GM18868 (cell line): ENCODE measurements around the gene TMCC1.
"Not testable (repeated sequence)": the region's sequence is repeated elsewhere in the genome, so short reads cannot be mapped to it uniquely, and the experiment has no call there.

ENCODE experiments used
- ATAC-seq: cut with Tn5 transposase; IDR thresholded peaks from one replicate; pipeline ENCODE4 v1.9.1; 2021; ENCODE audit warnings: mild to moderate bottlenecking, moderate library complexity; ENCODE audit not compliant: unreplicated experiment

TMCC1 gene

DNA sequence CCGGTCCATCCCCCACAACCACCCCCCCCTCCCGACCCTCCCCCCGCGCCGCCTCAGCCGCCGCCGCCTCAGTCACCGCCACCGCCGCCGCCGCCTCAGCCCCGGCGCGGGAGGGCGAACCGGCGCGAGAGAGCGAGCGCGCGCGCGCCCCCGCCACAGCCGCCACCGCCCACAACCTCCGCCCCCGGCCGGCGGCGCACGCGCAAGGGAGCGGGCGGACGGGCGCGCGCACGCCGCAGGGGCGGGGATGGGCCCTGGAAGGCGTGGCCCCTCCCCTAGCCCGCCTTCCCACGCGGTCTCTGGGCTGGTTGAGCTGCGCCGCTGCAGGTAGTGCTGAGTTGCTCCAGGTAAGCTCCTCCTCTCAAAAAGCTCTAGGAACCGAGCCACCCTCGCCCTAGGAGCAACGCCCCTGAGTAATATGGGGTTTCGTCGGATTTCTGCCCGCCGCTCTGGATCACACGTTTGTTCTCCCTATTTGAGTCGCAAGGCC, at the start of gene TMCC1:
TMCC1 (minus strand) TSS at position 131 of the 490 bp plus-strand sequence.
- peak; percentile 89 for ATAC-seq

DNA sequence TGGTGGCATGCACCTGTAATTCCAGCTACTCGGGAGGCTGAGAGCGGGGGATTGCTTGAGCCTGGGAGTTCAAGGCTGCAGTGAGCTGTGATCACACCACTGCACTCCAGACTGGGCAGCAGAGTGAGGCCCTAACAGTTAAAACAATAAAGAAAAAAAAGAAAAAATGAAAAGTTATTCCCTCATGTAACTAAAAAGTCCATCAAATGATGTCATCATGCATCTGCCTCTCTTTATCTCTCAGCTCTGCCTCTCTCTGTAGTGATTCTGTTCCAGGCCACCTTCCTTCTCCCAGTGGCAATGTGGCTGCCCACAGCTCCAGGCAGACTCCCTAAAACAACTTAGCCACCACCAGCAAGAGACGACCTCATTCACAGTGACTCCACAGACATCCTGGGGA, 49.5 kb upstream of the TMCC1 start:
- ATAC-seq = no peak

- peak; percentile 70 for ATAC-seq
These were observed 48.8 kb upstream of the TMCC1 start for GRCh38 chr3:129942296-129942695.

- ATAC-seq = no peak
These were observed 46.6 kb upstream of the TMCC1 start for GRCh38 chr3:129940086-129940485.

DNA sequence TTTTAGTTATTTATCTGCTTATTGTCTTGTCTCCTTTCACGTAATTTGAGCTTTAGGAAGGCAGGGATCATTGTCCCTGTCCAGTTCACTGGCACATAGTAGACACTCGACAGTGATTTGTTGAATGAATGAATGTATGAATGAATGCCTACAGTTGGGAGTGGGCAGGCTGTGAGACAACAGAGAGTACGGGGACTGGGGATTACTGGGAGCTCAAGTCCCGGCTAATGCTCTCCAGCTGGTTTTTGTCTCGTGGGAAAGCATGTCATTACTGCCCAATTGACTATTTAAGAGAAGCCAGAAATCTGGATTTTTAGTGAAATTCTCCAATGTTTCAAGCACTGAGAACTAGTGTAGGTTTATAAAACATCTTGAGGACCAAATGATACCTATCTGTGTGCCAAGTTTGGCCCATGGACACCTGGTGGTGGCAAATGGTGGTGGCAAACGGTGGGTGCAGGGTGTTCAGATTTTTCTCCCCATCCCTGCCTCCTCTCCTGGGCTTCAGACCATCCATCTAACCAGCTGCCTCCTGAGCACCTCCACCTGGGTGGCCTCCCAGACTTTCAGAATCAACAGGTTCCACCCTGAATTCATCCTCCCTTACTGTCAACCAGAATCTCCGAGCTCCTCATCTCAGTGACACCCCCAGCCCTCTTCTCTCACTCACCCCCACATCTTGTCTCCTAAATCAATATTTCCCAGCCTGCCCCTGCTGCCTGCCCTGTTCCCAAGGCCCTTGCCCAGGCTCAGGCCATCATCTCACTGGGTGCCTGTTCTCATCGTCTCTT, 44.8 kb upstream of the TMCC1 start:
- no peak for ATAC-seq

- ATAC-seq = no peak
These were observed 44.2 kb upstream of the TMCC1 start for GRCh38 chr3:129937717-129938116.

DNA sequence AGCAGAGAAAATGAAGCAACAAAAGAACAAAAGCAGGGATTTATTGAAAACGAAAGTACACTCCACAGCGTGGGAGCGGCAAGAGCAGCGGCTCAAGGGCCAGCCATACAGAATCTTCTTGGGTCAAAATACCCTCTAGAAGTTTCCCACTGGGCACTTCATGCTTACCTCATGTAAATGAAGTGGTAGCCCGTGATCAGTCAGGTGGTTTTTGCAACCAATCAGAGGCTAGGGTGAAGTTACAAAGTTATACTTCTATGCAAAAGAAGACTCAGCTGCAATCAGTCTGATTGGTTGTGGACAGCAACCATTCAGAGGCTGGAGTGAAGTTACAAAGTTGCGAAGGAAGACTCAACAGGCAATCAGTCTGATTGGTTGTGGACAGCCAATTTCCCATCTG, 43.2 kb upstream of the TMCC1 start:
- ATAC-seq = no peak

DNA sequence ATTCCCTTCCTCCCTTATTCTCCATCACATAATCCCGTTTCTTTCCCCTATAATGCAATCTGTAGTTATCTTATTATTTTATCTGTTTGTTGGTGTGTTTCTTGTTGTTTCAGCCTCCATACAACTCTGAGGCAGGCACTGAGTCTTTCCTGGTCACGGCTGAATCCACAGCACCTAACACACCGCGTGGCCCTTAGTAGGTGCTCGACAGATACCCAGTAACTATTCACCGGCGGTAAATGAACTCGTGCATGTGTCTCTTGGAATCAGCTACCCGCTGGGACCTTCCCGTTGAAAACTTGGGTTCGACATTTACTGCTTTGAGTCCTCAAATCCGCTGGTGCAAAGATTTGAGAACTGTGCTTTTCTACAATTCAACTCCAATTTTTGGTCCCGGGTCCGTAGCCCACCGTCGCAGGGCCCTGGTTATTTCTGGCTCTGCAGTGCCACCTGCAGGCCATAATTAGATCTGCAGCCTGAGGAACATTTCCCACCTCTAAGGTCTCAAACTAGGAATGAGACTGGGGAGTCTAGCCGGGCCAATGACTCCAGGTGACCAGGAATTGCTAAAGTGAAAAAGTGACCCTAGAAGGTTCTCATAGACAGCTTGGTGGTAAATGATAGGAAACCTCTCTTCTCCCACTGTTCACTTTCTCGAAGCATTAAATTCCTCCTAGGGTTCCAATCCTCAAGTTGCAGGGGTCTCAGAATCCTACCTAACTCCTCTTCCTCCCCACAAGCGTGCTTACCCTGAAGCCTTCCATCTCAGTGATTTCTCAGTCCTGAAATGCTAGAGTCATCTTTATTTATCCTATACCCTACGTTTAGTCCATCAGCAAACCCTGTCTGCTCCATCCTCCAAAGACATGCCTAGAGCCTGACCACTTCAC, 41.0 kb upstream of the TMCC1 start:
- ATAC-seq = no peak

GRCh38 chr3:129933471-129933870, 40.0 kb upstream of the TMCC1 start:
- ATAC-seq = no peak

GRCh38 chr3:129929383-129929782, 35.9 kb upstream of the TMCC1 start:
- ATAC-seq = no peak

- no peak for ATAC-seq
These were observed 33.6 kb upstream of the TMCC1 start for GRCh38 chr3:129927072-129927471.

DNA sequence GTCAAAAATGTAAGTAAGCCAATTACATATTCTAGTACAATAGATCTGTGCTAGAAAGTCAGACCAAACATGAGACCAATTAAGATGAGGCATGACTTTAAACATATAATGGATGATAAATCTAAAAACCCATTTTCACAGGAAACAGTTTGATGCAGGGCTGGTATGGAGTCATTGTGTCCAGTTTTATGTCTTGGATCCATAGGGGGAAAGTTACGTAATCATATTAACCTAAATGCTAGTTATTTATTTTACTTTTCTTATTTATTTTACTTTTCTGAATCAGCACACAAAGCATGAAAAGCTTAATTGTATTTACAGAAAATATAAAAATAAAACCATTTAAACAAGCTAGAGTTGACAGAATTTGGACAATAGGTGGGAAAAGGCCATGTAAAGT, 26.3 kb upstream of the TMCC1 start:
- ATAC-seq = no peak

DNA sequence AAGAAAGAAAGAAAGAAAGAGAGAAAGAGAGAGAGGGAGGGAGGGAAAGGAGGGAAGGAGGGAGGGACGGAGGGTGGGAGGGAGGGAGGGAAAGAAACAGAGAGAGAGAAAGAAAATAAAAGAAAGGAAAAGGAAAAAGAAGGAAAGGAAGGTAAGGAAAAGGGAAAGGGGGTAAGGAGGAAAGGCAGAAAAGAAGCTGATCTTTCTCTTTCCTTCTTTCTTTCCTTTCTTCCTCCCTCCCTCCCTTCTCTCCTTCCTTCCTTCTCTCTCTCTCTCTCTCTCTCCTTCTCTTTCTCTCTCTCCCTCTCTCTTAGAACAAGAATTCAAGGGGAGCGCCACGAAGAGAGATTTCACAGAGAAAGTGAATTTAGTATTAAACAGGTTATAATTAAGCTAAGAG, 25.8 kb upstream of the TMCC1 start:
- no peak for ATAC-seq

GRCh38 chr3:129918461-129918860, 24.9 kb upstream of the TMCC1 start:
- no peak for ATAC-seq

GRCh38 chr3:129917423-129918007, 24.0 kb upstream of the TMCC1 start:
- ATAC-seq = no peak

DNA sequence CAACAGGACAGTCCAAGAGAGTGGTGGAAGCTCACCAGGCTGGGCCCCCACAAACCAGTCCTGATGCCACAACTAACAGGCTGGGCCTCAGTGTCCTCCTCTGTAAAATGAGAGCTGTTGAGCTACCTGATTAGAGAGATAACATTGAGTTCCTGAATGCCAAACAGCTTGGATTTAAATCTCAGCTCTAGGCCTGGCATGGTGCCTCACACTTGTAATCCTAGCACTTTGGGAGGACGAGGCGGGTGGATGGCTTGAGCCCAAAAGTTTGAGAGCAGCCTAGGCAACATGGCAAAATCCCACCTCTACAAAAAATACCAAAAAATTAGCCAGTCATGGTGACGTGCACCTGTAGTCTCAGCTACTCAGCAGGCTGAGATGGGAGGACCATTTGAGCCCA, 20.1 kb upstream of the TMCC1 start:
- no peak for ATAC-seq

GRCh38 chr3:129911261-129911861, 17.9 kb upstream of the TMCC1 start:
- ATAC-seq = no peak

DNA sequence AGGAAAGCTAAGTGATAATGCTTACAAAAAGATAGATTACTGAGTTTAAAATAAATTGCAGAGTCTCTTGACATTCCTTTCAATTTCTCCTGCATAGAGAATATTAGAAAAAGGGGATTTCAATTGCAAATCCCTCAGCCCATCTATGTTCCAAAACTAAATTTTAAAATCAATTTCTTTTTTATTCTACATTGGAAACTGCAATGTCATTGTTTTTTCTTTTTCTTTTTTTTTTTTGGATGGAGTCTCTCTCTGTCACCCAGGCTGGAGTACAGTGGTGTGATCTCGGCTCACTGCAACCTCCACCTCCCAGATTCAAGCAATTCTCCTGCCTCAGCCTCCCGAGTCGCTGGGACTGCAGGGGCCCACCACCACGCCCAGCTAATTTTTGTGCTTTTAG, 15.7 kb upstream of the TMCC1 start:
- ATAC-seq = not testable (repeated sequence)

GRCh38 chr3:129908417-129908816, 14.9 kb upstream of the TMCC1 start:
- ATAC-seq = no peak

- ATAC-seq = not testable (repeated sequence)
These were observed 7.8 kb upstream of the TMCC1 start for GRCh38 chr3:129901272-129901671.

GRCh38 chr3:129897026-129897425, 3.5 kb upstream of the TMCC1 start:
- ATAC-seq = no peak
